LHCN-M2 (cell line): Measurements from ENCODE around the gene MROH7. TPM values are rescaled to one million over a fixed set of nuclear protein-coding genes. Genes with fewer than 3 reads are reported as not detected.

Source experiments
- DNase-seq: peaks from one replicate; pipeline ENCODE4 v3.0.0-alpha.2; 2012; ENCODE audit warnings: low read depth
- total RNA-seq: library from RNA; depleted of rRNA; stranded (reverse); fragments of >200 nt; gene quantifications from 2 replicates; pipeline ENCODE4 v1.2.3, GENCODE V29; 2014; rRNA removed

Gene MROH7
- total RNA-seq, 1 experiment from 2014 or later: not detected

DNA sequence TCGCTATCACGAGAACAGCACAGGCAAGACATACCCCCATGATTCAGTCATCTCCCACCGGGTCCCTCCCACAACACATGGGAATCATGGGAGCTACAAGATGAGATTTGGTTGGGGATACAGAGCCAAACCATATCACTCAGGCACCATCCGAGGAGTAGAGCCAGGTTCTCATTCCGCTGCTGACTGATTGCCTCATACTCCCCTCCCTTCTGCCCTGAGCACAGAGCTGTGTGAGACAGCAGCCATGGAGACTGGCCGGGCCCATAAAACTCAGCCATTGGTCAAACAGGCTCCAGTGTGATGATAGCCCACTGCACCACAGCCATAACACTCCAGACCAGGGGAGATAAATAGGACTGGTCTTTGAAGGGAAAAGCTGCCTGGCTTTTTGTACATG, 96.7 kb downstream of the MROH7 start:
- no peak for DNase-seq

DNA sequence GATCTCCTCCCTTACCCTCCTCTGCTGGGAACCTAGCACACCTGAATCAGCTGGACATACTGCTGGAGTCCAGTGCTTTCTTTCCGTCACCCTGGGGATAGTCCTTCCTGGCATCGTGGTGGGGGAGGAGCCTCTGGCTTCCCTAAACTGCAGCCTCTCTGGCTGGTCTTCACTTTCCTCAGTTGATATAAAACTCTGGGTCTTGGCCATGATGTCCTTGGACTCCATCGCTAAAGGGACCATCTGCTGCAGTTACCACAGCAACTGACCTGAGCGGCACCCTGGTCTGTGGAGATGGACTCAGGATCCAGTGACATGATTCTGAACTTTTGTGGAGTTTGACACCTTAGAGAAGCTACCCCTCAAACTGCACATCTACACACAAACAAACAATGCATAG, 99.9 kb downstream of the MROH7 start:
- DNase-seq: no peak

DNA sequence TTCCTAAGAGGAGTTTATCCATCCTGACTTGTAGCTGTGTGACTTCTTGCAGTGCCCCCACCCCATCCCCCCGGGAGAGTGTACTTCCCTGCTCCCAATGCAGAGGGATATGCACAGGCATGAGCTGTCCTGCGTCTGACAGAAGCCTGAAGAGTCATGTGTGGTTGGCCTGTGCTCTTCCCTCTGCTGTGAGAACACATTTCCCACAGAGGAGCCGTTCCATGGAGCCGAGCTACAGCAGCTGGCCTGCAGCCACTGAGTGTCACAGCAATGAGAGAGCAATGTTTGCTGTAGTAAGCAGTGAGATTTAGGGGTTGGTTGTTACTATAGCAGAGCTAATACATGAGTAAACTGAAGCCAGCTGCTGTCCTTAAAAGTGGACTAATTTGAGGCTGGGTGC, 100.7 kb downstream of the MROH7 start:
- DNase-seq: peak; percentile 8

DNA sequence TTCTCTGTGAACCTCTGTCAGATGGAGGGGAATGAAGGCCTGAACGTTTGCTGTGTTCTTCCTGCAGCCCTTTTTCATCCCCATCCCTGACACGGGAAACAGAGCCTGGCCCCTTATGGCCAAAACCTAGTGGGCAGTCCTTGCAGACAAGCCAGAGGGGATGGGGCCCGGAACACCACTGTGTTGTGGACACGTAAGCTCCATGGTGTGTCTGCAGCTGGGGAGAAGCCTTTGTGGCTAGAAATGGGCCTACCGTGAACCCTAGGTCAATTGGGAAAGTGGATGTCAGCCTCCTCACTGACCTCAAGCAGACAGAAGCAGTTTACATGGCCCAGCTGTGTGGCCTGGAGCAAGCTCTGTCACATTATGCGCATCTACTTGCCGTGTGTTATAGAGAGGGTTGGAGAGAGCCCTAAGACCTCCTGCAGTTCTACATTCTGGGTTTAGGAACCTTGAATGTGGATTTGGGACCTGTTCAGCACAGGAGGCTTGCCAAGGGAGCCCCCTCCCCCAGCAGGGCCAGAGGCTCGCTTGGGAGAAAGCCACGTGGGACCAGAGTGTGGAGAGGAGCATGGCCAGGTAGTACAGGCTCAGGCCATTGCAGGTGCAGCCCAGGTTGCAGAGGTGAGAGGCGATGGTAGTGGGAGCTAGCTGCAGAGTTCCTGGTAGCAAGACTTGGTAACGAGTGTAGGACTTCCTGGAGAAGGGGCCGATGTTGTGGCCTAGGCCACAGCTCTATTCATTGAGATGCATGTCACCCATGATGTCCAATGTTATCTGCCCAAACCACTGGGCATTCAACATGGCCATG, 102.0 kb downstream of the MROH7 start:
- no peak for DNase-seq

DNA sequence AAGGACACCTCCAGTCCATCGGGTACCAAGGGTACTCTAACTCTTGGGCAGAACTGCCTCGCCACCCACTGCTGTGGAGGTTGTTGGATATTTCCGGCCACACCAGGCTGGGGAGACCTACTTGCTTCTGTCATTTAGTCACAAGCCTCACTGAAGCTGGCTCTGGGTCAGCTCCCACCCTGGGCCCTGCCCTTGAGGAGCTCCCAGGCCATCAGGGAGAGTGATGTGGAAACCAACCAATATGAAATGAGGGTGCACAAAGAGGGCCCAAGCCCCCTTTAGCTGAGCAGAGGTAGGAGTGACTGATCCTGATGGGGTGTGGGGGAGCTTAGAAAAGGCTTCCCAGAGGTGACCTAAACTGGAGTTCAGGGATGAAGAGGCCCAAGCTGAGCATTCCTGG, 103.1 kb downstream of the MROH7 start:
- DNase-seq: no peak

DNA sequence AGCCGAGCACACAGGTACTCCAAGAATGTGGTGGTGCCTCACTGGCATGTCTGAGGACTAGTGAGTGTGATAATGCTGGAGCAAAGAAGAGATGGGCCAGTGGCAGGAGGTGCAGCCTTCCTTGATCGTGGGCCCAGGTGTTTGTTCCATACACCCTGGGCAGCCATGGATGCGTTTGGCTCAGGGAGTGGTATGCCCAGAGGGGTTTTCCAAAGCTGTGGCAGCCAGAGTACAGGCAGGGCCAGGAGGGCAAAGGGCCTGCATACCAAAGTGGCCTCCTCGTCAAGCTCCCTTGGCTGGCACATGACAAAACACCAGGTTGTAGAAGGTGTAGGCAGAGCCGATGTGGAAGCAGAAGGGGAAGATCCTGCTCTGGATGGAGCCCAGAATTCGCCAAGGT, 103.7 kb downstream of the MROH7 start:
- no peak for DNase-seq

DNA sequence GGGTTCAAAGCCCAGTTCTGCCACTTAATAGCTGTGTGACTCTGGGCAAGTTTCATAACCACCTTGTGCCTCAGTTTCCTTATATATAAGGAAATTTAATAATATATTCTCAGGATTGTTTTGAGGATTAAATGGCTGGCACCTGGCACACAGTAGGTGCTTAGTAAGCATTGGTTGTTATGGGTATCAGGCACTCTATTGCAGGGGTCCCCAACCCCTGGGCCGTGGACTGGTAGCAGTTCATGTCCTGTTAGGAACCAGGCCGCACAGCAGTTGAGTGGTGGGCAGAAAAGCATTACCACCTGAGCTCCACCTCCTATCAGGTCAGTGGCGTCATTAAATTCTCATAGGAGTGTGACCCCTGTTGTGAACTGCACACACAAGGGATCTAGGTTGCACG, 104.3 kb downstream of the MROH7 start:
- DNase-seq: no peak

DNA sequence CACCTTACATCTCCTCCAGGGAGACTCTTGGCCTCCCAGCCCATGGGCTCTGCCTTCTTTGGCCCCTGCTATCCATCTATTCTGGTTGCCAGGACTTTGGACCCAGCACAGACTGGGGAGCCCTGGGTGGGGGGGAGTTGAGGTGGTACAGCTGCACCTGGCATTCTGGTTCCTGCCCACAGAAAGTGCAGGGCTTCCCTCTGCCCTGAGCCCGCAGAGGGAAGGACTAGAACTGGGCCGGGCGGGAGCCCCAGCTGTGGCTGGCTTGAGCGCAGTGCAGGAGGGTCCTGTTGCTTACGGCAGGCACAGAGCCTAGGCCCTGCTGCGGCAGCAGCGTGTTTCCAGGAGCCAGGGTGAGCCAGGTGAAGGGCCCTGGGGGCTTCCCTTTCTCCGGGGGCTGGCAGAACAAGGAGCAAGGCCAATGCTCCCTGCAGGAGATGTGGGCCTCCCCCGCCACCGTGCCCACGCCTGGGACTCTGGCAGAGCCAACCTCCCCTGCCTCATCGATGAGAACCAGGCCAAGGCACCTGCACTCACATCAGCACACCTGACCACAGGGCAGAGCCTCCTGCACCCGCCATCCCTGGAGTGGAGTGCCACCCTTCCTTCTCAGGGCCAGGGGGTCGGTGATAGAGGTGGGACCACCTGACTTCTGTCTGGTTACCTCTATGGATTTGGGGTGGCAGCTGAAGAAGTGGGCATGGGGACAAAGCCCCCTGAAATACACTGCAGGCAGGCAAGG, 106.7 kb downstream of the MROH7 start:
- DNase-seq: no peak

DNA sequence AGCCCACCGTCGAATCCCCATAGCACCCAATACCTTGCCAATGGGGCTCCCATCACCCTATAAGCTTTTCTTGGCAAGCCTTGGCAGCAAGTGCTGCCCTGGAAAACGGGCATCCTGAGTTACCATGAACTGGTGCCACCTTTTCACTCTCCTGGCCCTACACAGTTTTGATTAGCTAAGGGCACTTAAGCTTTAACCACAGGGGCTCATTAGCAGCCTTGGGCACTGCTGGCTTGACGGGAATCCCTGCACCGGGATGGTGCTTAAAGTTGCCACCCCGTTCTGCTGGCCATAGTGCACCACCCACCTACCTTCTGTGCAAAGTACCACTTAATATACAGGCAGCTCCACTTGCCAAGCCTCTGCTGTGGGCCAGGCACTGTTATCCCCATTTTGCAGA, 109.0 kb downstream of the MROH7 start:
- DNase-seq: no peak

DNA sequence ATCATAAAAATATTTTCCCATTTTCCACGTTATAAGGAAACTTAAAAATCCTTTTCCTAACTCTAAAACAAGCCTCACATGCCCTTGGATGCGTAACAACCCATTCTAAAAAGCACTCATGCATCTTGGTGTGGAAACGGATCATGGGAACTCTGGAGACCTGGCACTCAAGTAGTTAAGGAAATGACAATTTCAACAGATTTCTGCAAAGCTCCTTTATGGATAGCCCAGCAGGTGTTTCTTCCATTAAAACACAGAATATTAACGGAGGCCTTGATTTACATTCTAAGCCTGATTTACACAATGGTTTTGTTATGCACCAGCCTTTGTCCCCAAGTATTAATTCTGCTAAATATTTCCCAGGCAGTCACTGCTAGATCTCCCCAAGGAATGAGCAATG, 109.8 kb downstream of the MROH7 start:
- DNase-seq: no peak

DNA sequence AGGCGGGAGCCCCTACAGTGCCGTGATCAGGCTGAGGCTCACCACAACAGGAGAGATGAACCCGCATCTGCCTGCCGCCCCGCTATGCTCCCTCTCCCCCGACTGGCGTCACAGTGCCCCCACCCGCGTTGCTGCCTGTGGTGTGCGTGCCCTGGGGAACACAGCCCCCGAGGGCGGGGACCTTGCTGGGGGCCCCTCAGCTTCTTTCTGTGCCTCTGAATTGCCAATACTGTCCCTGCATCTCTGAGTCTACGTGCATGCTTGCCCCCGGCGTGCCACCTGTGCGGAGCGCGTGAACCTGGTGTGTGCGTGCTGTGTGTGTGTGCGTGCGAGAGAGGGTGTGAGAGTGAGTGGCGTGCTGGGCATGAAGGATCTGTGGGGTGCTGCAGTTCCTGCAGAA, 112.5 kb downstream of the MROH7 start:
- DNase-seq: no peak

DNA sequence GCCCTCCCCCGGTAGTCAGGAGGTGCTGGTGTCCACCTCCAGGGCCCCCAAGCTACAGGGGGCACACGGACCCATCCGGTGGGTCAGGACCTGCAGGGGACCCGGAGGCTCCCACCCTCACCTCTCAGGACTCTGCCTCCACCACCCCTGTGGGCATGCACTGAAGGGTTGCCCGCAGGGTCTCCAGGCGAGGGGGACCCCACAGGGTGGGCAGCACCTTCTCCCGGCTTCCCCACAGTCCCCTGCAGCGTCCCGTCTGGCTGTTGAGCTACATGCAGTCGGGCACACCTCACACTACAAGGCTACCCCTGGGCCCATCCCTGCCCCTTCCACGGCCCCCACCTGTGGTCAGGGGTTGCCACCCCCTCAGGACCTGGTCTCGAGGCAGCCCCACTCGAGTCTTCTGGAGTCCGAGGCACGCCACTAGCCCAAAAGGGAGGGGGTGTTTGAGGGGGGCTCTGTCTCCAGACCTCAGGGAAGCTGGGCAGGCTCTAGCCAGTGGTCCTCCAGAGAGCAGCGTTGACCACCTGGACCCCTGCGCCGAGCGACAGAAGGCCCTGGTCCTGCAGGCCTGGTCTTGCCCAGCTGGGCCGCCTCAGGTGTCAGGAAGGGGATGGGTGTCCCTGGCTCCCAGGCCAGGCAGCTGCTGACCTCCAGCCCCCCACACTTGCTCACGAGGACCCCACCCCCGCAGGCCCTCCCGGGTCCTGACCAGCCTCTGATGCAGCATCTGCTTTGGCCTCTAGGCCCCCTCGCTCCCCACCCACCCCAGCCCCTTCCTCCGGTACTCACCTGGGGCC, 113.1 kb downstream of the MROH7 start:
- no peak for DNase-seq

DNA sequence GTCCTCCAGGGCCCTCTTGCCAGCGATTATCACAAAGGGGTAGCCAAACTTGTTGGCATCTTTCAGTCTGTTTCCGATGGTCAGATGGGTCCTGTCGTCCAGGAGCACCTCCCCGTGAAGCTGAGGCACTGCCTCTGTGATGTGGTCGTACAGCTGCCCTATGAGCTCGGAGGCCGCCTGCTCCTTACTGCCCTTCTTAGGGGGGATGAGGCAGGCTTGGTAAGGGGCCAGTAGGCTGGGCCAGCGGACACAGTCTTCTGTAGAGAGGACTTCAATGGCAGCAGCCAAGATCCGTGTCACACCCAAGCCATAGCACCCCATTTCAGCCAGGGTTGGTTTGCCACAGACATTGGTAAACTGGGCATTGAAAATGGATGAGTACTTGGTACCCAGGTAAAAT, 116.2 kb downstream of the MROH7 start:
- DNase-seq: no peak

DNA sequence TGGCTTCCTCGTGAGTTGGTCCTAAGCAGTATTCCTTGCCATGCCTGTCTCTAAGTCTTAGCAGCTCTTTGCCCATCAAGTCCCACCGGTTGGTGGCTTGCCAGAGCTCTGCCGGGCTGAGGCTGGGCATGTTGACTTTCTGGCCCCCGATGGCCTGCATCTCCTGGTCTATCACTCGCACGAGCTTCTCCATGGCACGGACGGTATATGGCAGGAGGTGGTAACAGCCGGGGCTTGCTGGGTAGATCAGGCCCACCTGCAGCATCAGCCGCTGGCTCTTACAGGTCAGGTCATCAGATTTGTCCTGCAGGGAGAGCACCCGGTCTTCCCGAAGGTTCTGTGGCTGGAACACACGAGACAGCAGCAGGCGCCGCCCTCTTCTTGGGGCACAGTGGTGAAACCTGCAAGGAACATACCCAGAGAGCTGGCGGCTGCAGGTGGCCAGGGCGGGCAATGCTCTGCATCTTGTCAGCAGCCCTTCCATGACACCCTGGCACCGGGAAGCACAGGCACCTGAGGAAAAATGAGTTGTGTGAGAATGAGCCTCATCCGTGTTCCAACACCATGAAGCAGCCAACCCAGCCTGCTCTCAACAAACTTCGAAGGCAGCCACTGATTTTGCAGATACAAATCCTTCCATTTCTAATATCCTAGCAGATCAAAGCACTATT, 117.2 kb downstream of the MROH7 start:
- no peak for DNase-seq

Other genes with a start within 250 kb of the MROH7 start
- gene SSBP3, start 235.4 kb upstream of the MROH7 start, total RNA-seq: 19.2 and 20.8 TPM in 2 replicates
- gene ACOT11, start 93.6 kb upstream of the MROH7 start, total RNA-seq: 9.9 and 11.6 TPM in 2 replicates
- gene FAM151A, start 18.3 kb upstream of the MROH7 start, total RNA-seq: not detected in 2 replicates
- 32.2 and 35.1 TPM in 2 replicates for gene TTC4, start 74.1 kb downstream of the MROH7 start, total RNA-seq
- 4.6 and 5.2 TPM in 2 replicates for gene PARS2, start 122.7 kb downstream of the MROH7 start, total RNA-seq
- gene TTC22, start 159.5 kb downstream of the MROH7 start, total RNA-seq: not detected in 2 replicates
- 45.1 and 54.8 TPM in 2 replicates for gene DHCR24, start 245.4 kb downstream of the MROH7 start, total RNA-seq